ENCODE measurements around the gene CTR9. TPM values are rescaled to one million over a fixed set of nuclear protein-coding genes. Genes with fewer than 3 reads are reported as not detected.
A peak's percentile ranks its signal among the peaks of the same experiment; 100 is the strongest.

Gene CTR9
- total RNA-seq, result 23.3 and 24.0 TPM in 2 replicates

DNA sequence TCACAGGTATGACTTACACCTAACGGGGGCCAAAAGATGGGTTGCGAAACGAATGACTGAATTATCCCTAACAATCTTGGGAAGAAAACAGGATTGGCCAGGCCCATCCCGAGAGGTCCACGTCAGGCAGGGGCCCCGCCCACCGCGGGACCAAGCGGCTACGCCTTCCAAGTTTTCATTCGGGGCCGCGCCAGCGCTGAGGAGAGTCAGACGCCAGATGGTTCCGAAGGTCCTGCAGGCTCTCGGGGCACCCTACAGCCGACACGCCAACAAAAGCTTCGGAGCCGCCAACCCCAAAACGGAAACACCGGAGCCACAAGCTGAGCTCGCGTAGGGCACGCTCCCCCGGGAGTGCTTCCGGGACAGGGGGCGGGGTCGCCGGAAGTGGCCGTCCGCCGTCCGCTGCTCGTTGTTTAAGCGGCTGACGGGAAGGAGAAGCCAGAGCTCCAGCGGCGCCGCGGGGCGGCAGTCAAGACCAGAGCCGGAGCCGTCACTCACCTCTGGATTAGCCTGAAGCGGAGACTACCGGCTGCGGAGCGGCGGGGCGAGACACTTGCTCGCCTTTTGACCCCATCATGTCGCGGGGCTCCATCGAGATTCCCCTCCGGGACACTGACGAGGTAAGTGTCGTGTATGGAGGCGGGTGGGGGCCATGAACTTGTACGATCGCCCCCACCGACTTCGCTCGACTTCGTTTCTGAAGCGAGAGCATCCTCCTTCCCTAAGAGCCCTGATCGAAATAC, at the start of gene CTR9:
Gene CTR9 (plus strand): TSS at position 409 of the 743 bp plus-strand sequence. CDS start 167 bp downstream, at position 576.
- DNase-seq (ENCODE audit: extremely low read depth, low read depth, low spot score), result peak; percentile 62

DNA sequence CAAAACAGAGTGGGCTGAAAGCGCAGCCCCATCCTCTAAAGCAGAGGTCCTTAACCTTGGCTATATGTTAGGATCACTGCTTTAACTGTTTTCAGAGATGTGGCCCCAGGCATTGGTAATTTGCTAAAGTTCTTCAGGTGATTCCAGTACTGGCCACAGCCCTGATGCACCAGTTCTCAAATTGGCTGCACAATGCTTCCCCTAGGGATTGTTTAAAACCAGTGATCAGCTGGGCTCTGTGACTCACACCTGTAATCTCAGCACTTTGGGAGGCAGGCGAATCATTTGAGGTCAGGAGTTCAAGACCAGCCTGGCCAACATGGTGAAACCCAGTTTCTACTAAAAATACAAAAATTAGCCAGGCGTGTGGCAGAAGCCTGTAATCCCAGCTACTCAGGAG, 49.1 kb upstream of the CTR9 start:
- no peak for DNase-seq (ENCODE audit: extremely low read depth, low read depth, low spot score)

DNA sequence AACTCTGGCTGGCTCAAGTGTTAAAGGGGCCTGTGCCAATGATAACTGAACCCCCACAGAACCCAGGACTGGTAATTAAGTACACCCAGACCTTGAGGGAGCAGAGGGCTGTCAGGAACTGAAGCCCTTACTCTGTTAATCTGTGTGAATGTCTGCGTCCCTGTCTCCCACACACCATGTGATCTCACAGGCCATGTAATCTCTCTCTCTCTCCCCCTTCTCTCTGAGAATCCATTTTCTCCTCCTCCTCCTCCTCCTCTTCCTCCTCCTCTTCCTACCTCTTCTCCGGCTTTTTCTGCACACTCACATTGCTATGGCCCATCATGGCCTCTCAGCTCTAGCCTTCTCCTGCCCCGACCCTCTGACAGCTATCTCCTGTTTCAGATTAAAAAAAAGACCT, 42.9 kb upstream of the CTR9 start:
- DNase-seq (ENCODE audit: extremely low read depth, low read depth, low spot score), result no peak

DNA sequence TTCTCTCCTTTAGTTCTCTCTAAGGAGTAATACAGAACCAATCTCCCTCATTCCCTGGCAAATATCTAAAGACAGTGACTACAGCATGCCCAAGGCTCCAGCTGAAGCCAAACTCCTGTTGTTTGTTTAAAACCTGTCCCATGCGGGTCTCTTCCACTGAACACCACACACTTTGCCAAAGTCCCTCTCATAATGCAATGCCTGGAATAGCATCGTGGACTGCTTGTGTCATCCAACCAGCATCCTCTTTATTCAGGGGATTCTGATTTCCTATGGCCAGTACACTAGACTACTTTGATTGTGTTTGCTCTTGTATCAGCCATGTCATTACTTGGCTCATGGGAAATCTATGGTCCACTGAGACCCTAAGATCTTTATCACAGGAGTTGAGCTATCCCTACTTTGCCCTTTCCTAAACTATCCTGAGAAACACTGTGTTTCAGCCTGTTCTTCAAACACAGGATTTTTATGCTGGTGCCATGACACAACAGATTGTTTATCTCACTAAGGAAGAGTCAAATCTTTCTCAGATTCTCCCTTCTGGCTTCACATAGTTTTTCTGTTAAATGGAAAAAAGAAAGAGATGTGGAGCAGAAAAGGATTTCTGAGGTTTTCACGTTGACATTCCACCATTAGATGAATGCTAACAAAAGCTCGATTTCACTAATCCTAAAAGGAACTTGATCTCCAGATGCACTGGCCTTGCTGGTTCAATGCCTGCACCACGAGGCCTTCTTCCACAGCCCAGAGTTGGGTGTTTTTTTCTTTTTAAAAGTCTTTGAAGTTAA, 41.6 kb upstream of the CTR9 start:
- no peak for DNase-seq (ENCODE audit: extremely low read depth, low read depth, low spot score)

DNA sequence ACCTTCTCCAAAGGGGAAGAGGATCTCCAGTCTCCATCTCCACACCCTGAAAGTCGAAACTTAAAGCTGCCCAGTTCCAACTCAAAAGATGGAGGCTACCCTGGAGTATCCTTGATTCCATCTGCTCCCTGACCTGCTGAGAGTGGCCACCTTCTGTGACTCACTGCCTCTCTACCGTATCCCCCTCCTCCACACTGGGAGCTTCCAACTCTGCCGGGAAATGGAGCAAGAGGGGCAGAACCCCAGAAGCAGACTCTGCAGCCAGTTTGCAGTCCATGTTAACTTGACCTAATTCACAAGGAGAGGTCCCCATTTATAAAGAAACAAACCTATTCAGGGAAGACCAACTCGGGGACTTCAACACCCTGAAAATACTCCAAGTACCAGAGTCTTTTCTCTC, 35.5 kb upstream of the CTR9 start:
- DNase-seq (ENCODE audit: extremely low read depth, low read depth, low spot score), result no peak

DNA sequence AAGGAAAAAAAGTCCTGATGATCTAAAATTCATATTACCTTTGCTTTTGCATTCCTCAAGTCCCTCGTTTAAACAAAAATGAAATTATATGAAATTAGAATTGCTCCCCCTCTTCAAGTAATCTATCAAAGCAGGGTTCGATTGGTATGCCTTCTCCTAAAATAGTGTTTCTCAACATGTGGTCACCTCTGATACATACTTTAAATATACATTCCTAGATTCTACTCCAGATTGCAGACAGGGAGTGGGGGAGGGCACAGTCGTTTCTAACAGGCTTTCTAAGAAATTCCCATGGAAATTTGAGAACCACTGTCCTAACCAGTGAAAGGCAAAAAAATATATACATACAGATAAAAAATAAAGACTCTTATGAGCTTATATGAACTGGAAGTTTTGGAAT, 34.9 kb upstream of the CTR9 start:
- no peak for DNase-seq (ENCODE audit: extremely low read depth, low read depth, low spot score)

DNA sequence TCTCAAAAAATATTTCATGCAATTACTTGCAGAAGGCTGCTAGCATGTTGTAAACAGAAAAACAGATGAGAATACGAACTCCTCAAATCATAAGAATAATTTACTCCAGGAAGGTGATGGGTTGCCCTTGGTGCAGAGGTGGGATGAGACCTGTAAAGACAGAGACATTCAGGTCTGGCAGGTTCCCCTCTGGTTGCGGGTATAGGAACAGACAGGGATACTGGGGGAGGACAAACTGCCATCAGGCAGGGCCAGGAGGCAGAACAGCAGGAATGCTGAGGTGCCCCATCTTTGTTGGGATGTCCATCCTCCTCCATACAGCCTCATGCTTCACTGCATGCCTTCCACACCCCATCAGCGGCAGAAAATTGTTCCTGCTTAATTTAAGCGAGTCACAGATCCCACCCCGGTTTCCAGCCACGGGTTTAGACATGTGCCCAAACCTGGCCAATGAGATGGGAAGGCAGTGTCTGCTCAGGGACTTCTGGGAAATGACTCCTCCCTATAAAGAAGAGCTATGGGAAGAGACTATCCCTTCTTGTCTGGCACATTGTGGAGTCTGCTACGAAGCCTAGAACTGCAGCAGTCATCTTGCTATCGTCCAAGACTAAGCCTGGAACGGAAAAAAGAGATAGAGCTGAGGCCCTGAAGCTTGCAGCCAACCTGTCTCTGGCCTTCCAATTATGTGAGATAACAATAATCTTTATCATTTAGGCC, 34.3 kb upstream of the CTR9 start:
- DNase-seq (ENCODE audit: extremely low read depth, low read depth, low spot score), result no peak

DNA sequence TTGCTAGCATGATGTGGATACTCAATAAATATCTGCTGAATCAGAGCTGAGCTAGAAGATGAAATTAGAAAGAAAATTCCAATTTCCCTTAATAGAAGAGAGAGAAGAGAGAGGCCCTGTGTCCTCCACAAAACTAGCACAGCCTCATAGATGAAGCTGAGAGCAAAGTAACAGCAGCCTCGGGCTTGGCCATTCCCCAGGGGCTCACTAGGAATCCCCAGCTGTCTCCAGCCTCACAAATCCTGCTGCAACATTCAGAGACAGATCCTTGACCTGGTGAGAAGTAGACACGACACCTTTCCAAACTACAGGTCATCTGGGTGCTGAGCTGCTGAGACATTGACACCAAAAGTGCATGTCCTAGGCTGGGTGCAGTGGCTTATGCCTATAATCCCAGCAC, 31.4 kb upstream of the CTR9 start:
- DNase-seq (ENCODE audit: extremely low read depth, low read depth, low spot score), result no peak

DNA sequence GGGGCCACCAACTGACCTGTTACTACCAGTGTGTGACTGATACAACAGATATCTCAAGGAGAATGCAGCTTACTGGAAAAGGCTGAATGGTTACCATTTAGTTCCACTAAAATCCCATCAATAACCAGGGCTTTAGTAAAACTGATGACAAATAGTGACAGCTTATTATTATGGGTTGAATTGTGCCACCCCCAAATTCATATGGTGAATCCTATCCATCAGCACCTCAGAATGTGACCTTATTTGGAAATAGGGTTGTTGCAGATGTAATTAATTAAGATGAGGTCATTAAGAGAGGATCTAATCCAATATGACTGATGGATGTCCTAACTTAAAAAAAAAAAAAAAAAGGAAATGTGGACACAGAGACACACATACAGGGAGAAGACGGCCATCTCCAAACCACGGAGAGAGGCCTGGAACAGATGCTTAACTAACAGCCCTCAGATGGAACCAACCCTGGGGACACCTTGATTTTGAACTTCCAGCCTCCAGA, 30.1 kb upstream of the CTR9 start:
- no peak for DNase-seq (ENCODE audit: extremely low read depth, low read depth, low spot score)

DNA sequence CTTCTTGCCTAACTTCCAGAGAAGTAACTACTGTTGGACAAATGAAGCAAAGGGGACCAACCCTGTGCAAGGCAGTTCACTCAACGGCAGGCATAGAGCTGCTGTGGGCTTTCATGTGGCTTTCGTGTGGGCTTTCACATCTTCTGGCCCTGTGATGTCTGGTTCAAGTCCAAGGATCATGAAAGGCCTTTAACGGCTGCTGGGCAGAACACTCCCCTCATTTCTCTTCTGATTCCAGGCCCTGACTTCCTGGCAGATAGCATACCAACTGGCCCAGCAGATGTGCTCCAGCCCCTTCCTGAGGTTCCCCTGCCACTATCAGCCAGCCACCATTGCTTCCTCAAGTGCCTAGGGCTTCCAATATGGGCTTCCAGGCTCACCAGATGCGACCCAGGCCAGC, 28.7 kb upstream of the CTR9 start:
- DNase-seq (ENCODE audit: extremely low read depth, low read depth, low spot score), result no peak

DNA sequence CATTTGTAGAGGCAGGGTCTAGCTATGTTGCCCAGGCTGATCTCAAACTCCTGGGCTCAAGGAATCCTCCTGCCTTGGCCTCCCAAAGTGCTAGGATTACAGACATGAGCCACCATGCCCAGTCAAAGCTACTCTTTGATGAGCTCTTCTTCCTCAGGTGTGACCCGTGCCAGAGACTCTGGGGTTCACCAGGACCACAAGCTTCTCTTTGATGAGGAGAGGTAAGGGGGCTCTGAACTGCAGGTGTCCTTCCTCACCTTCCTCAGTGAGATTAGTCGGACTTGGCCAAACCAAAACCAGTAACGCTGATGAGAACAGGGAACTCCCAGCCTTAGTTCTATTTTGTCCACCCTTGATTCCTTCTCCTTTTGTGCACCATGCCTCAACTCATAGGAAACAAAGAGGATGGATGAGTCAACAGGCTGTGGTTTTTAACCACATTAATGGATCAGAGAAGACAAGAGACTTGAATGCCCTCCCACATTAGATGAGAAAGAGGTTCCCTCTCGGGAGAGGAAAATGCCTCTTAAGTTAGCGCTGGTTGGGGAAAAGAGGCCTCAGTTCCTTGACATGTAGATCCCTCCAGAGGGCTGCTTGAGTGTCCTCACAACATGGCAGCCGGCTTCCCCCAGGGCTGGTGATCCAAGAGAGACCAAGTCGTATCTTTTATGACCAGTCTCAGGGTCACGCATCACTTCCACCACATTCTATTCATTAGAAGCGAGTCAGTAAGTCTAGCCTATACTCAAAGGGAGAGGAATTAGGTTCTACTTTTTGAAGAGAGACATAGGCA, 25.7 kb upstream of the CTR9 start:
- no peak for DNase-seq (ENCODE audit: extremely low read depth, low read depth, low spot score)

DNA sequence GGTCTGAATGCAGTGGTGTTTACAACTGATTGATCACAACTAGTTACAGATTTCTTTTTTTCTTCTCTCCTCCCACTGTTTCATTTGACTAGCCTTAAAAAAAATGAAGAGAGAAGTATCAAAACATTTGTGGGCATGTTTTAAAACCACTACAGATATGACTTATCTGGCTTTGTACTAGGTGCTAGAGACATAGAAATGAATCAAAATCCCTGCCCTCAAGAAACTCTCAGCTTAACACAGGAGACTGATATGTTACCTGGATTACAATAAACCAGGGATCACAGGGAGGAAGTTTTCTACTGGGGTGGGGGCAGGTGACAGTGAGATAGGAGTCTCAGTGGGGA, 25.2 kb upstream of the CTR9 start:
- no peak for DNase-seq (ENCODE audit: extremely low read depth, low read depth, low spot score)

DNA sequence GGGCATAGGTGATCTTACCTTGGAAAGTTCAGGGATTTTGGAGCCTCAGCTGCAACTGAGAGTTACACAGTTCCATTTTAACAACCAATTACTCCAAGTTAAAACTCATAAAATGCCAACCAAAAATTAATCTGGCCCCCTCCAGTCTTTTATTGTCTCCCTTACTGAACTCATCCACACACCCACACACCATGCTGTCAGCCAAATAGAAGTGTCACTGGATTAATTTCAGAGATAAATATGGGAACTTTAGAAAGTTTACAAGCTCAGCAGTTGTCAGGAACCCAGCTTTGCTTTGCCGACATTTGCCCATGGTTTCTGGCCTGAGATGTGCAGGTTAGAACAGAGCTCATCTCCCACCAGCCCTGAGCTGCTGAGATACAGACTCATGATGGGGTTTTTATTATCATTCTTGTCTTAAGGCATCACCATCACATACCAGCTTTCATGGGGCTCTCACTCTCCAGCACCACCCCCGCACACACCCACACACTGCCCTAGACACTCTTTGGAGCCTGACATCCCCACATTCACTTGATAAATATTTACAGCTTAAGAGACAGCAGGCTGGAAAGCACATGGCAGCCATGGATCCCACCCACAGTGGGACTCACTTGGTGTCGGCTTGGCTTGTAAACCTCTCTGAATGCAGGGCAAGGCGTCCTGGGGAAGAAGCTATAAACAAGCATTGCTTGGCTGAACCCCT, 23.7 kb upstream of the CTR9 start:
- no peak for DNase-seq (ENCODE audit: extremely low read depth, low read depth, low spot score)

DNA sequence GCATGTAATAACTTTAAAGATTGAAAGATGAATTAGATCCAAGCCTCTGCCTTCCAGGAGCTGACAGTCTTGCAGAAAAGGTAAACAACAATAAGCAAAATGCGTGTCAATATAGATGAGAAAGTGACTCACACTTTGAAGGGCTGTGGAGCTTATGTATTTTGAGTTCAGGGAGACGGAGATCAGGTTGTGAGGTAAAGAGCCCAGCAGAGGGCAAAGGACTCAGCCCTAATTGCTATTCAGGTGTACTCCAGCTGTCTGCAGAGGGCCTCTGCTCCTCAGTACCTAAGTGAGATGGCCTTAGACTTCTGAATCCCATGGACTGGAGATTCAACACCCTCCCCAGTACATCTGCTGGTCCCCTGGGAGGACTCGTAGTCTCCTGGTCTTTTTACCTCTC, 22.9 kb upstream of the CTR9 start:
- DNase-seq (ENCODE audit: extremely low read depth, low read depth, low spot score), result no peak

DNA sequence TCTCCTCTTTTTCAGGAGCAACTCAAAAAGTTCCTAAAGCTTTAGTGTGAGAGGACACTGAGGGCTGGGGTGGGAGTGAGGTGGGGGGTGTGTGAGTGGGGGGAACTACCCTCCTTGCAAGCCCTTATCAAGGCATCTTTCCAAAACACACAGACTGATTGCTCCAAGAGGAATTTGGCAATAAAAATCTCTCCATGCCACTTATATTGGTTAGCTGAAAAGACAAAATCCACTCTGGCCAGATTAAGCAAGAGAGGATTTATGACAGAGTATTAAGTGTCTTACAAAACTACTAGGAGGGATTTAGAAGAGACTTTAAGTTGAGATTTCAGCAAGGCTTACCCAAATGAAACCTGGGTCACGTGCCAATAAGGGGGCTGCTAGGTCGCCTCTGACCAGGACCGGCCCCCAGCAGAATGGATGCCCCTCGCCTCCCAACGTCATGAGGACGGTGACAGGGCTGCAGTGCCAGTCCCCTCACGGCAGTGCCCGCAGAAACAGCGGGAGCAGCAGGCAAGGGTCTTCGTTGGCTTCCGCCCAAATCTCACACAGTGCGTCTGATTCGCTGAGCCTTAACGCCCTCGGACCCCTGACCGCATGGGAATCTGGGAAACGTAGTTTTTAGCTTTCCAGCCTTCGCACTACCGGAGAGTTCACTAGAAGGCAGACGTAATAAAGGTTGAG, 22.1 kb upstream of the CTR9 start:
- no peak for DNase-seq (ENCODE audit: extremely low read depth, low read depth, low spot score)

DNA sequence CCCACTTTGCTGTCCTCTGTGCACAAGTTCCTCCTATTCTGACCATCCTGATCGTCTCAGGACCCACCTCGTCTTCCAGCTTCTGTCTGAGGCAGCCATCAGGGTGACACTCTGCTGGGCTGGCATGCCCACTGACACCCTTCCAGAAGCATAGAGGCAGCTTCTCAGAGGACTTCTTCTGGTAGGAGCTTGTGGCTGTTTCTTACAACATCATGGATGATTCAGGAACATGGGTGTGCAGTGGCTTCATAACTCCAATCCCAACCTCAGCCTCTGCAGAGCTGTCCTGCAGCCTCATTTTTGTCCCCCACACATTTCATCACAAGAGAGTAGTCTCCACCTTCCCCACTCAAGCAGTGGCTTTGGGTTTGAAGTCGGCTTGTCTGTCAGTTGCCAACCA, 20.9 kb upstream of the CTR9 start:
- no peak for DNase-seq (ENCODE audit: extremely low read depth, low read depth, low spot score)

DNA sequence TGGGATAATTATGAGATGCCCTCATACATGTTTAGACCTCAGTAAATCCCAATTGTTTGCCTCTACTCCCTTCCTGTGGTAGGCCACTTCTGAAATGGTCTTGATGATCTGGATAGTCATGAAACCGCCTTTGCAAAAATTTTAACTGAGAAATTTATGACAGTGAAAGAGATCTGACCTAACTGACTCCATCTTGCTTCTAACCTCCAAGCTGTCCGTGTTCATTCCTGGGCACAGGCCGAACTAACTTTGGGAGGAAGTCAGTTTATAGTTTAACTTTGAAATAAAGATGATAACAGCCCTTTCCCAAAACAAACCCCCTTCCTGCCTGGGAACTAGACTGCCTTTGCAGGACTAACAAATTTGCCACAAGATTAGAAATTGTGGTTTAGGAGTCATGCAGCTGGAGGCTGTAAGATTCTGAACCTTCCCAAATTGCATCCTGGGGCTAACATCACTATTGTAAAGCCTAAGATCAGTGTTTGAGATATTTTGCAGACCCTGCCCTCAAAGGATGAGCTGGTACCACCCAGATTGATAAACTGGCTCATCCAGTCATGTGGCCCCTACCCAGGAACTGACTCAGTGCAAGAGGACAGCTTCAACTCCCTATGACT, 19.9 kb upstream of the CTR9 start:
- no peak for DNase-seq (ENCODE audit: extremely low read depth, low read depth, low spot score)

DNA sequence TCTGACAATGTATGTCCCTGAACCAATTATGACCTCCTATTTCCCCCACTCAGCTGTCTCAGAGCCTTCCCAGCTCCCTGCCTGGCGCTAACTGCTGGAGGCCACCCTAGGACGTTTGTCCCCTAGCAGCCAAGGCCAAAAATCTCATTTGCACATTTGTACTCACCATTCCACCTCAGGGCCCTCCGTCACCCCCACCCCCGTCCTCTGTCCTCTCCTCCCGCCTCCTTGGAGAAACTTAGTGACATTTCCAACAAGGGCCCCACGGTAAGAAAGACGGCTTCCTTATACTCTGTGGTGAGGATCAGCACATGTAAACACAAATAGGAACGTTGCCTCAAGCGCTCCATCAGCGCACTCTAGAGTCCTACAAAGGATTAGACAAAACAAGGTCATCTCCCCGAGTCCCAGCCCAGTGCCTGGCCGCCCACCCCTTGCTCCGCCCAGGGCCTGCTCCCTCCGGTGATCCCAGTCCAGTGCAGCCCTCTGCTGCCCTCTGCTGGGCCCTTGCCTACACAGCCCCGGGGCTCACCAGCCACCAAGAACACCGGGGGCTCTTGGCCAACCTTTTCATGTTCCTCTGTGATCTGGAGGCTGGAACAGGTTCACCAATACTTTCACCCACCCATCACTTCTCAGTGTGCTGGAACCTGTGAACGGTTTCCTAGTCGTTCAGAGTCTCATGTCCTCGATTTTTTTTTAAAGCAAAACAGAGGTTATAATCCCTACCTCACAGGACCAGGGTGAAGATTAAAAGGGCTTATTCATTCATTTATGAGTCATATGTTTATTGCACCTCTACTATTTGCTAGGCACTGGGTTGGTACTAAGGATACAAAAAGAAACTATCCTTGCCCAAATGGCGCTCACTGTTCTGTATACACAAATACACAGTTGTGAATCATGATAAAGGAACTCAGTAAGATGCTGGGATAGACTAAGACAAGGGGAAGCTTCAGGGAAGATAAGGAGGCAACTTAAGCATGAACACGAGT, 15.3 kb upstream of the CTR9 start:
- peak; percentile 72 for DNase-seq (ENCODE audit: extremely low read depth, low read depth, low spot score)
